A204.1 (cell line): ENCODE measurements around the gene SLC39A12.

ENCODE experiments used
- FAIRE-seq: peaks from 2 replicates; lab custom pipeline; 2012; peaks lifted over from hg19 to GRCh38; lab: Jason Lieb, UNC

SLC39A12 gene

GRCh38 chr10:17963431-17963830, 11.7 kb downstream of the SLC39A12 start:
- no peak for FAIRE-seq

DNA sequence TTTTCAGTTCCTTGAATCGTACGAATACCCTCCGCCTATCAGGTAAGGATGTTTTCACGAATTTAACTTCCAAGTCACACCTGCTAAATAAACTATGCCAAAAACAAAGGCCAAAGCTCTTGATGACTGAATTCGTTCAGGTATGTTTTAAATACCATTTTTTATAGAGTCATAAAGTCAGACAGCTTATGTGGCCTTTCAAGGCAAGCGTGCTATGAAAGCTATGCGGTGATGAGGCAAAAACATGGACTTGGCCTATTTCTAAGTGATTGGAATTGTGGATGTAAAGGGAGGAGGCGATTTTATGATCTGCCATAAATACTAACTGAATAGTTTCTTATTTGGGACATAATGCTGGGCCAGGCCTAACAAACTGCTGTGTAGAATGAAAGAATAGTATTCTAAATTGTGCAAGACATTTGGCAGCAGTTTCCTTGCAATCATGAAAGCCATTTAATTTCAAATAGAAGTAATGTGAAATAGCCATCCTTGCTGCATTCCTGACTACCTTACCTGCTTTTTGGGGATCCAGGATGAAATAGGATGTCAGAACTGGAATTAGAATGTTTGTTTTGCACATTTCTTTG, 14.0 kb downstream of the SLC39A12 start:
- no peak for FAIRE-seq

GRCh38 chr10:17974505-17974904, 22.8 kb downstream of the SLC39A12 start:
- no peak for FAIRE-seq

- FAIRE-seq: no peak
Measured at GRCh38 chr10:17980846-17981565, 29.3 kb downstream of the SLC39A12 start.

DNA sequence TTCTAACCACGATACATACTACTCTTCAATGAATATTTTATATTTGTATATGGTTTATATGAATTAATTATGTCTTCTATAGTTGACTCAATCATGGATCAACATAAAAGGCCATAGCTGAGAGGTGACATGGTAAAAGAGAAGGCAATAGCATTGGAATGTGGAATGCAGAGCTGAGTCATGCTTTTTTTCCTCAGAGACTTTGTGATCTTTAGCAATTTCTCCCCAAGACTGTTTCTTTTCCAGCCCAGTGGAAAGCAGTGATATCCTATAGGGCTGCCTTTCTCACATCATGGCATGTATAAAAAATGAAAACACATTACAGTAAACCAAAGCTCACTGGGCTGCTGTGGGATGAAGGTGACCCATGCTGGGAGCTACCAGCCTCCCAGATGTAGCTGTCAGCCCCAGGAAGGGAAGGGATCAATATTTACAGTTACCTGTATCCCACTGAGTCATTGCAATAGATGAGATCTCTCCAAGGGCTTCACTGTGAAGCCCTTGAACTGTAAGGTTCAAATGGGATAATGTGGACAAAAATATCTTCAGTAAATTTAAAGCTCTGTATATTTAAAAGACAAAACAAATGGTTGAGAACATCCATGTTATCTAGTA, 30.2 kb downstream of the SLC39A12 start:
- FAIRE-seq: no peak

GRCh38 chr10:17984056-17984455, 32.3 kb downstream of the SLC39A12 start:
- no peak for FAIRE-seq

GRCh38 chr10:17984563-17984962, 32.8 kb downstream of the SLC39A12 start:
- FAIRE-seq: no peak

DNA sequence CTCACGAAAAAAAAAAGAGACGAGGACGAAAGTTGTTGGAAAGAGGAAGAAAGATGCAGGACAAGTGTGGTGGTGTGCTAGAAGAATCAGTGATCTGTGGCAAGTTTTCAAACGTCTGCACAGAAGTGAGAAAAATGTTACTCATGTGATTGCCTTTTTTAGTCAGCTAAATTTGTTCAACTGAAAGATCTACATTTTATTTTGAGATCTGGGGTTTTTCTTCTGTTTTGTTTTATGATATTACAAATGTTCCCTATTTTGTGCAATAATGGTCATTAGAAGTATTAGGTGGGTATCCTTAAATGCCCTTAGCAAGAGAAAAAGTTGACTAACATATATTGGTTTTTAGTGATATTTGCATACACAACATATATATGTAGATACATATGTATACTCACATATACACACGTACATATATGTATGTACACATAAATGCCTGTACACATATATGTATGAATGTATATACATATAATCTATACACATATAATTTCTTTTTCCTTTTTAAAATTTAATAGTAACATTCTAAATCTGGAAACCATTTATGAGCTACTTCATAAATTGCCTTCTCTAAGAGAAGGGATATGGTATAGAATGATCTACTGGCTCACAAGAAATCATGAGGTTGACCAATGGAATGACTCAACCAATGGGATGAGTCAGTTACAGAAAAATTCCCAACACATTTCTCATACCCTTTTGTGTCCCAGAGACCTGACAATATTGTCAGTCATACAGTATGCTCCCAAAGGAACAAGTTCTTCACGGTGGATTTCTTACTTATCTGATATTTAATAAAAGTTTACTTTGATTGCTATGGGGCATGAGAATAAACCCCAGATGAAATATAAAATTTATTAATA, 38.4 kb downstream of the SLC39A12 start:
- no peak for FAIRE-seq

- no peak for FAIRE-seq
Measured at GRCh38 chr10:17992266-17992665, 40.5 kb downstream of the SLC39A12 start.

- no peak for FAIRE-seq
Measured at GRCh38 chr10:17993361-17993760, 41.6 kb downstream of the SLC39A12 start.

- no peak for FAIRE-seq
Measured at GRCh38 chr10:18000601-18001000, 48.9 kb downstream of the SLC39A12 start.

DNA sequence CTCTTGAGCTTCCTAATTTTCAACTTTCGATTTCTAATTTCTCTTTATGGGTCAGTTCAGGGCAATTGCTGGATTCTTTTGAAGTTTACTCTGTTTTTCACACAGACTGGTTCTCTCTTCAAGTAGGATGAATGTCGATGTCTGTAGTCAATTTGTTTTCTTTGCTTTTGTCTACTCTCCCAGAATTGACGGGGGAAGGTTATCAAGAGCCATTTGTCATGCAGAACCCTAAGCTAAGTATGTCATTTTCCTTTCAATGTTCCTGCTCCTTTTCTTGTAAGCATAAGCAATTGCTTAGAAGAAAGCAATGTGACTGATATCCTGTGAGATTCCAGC, 53.7 kb downstream of the SLC39A12 start:
- FAIRE-seq: no peak

- FAIRE-seq: no peak
Measured at GRCh38 chr10:18005781-18006456, 54.2 kb downstream of the SLC39A12 start.

DNA sequence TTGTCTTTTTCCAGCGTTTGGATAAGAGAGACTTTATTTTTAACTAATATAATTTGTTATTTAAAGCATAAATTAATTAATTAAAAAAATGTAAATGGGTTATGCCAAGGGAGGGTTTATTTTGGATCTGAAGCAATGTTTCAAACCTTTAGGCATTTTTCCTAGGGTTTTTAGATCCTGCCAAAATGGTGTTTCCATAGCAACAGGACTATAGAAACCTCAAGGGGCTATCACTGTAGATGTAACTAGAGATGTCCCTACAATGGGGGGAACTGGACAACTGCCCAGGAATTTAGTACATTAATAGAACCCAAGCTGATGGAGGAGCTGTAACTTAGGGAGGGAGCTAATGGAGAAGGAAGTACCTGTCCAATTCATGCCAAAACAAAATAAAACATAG, 57.3 kb downstream of the SLC39A12 start:
- no peak for FAIRE-seq

DNA sequence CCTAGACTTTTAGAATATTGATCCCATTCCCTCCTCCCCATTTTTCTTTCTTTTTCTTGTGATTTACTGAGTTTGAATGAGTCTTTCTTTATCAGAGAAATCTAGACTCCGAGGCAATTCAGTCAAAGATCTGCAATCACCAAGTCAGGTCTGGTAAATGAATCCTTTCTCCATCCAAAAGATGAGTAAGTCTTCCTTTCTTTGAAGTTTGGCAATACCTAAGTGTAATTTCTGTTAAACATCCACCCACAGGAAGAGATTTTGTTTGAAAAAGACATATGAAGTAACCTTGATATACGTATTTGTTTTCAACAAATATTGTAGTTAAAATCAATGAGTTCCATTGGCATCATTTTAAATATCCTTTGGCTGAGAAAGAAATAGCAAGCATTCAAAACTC, 58.3 kb downstream of the SLC39A12 start:
- no peak for FAIRE-seq

DNA sequence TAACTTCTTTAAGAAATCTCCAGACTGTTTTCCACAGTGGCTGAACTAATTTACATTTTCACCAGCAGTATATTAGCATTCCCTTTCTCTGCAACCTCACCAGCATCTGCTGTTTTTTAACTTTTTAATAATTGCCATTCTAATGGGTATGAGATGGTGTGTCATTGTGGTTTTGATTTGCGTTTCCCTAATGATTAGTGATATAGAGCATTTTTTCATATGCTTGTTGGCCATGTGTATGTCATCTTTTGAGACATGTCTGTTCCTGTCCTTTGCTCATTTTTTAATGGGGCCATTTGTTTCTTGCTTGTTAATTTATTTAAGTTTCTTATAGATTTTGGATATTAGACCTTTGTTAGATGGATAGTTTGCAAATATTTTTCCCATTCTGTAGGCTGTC, 68.8 kb downstream of the SLC39A12 start:
- no peak for FAIRE-seq

- no peak for FAIRE-seq
Measured at GRCh38 chr10:18021725-18022480, 70.2 kb downstream of the SLC39A12 start.

DNA sequence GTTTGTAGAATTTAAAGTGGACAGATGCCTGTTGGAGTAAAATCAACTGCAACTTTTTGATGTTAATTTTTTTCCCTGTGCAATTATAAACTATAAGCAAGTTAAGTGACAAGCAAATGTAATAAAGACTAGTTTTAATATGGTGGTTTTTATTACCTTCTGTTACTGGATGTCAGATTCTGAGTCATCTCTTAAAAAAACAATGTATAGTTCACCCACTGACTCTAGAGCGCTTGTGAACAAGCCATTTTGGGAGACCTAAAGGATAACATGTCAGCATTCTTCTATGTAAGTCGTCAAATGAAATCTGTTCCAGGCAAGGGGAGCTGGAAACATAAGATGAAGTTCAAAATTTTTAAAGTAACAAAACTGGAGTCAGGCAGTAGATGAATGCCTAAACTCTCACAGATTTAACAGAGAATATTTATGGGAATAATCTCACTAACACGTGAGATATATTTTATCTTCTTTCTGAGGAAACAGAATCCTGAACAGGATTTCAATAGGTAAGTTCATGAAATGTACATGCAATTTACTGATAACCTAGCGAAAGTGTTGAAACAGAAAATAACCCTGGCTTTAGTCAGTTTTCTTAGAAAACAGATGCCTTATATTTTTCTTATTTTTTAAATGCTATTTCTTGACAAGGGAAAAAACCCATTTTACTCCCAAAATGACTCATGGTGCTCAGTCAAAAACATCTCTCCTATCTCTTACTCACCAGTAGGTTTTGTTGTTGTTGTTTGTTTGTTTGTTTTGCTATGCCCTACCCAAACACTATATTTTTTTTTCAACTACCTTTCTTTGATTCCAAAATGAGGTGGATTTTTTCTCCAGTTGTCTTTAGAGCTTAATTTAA, 91.7 kb downstream of the SLC39A12 start:
- no peak for FAIRE-seq

DNA sequence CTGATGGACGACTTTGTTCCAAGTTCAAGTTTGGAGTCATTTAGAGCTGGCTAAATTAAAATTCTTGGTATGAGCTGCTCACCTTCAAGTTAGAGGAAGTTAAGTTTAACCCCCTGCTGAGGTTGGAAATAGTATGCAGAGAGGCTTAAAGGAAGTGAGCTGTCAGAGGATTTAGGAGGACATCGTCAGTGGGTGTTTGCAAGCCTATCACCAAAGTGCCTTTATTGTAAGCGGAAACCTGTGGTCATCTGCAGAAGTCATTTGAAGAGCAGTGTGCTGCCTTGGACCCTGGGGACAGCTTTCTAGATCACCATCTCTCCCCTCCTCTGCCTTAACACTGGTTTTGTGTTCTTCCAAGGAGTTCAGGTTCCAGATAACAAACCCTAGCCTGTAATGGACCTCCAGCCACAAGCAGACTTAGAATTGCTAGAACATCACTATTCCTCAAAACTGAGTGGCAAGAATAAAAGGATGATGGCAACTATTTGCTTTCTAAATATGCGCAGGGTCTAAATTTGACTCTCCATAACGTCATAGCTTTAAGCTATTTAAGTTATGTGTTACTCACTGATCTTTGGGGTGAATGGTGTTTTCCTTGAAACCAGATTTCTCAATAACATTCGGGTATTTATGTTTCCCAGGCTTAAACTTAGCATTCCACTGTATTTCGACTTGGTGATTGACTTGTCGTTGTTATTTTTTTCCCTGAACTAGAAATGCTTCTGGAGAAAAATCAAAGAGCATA, 93.4 kb downstream of the SLC39A12 start:
- FAIRE-seq: no peak

- no peak for FAIRE-seq
Measured at GRCh38 chr10:18056583-18056982, 104.9 kb downstream of the SLC39A12 start.
